HFF-Myc (cell line): ENCODE data around the gene CTBP2.
A peak's percentile ranks its signal among the peaks of the same experiment; 100 is the strongest.
"Not testable (repeated sequence)": the region's sequence is repeated elsewhere in the genome, so short reads cannot be mapped to it uniquely, and the experiment has no call there.

Experiments
- DNase-seq: peaks from one replicate; pipeline ENCODE4 v3.0.0-alpha.2; 2011; ENCODE audit warnings: low read depth; ENCODE audit errors: extremely low read depth
- H3K4me3 ChIP-seq: replicated peaks from 2 replicates; pipeline ENCODE4 v1.5.1; 2011; ENCODE audit warnings: low read depth, mild to moderate bottlenecking, control low read depth, low read length
- TF ChIP-seq, protein P1 (sequence below): IDR thresholded peaks from 2 replicates; pipeline ENCODE4 v1.5.1; 2012; ENCODE audit warnings: mild to moderate bottlenecking, low read depth, low read length, control low read depth; ENCODE audit errors: missing control alignments

Gene CTBP2

DNA sequence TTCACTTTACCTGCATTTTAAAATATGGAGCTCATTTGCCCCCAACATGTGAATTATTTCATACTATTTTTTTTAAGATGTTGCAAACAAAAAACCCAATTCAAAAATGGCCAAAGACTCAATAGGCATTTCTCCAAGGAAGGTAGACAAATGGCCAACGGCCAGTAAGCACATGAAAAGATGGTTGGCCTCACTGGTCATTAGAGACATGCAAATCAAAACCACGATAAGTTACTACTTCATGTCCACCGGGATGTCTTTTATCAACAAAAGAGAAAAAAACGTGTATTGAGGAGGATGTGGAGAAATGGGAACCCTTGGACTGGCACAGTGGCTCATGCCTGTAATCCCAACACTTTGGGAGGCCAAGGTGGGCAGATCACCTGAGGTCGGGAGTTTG, 3.4 kb upstream of the CTBP2 start:
- H3K4me3 ChIP-seq = no peak overlapping the region
- TF ChIP-seq, protein P1, sequence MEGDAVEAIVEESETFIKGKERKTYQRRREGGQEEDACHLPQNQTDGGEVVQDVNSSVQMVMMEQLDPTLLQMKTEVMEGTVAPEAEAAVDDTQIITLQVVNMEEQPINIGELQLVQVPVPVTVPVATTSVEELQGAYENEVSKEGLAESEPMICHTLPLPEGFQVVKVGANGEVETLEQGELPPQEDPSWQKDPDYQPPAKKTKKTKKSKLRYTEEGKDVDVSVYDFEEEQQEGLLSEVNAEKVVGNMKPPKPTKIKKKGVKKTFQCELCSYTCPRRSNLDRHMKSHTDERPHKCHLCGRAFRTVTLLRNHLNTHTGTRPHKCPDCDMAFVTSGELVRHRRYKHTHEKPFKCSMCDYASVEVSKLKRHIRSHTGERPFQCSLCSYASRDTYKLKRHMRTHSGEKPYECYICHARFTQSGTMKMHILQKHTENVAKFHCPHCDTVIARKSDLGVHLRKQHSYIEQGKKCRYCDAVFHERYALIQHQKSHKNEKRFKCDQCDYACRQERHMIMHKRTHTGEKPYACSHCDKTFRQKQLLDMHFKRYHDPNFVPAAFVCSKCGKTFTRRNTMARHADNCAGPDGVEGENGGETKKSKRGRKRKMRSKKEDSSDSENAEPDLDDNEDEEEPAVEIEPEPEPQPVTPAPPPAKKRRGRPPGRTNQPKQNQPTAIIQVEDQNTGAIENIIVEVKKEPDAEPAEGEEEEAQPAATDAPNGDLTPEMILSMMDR = no peak
- DNase-seq = no peak

DNA sequence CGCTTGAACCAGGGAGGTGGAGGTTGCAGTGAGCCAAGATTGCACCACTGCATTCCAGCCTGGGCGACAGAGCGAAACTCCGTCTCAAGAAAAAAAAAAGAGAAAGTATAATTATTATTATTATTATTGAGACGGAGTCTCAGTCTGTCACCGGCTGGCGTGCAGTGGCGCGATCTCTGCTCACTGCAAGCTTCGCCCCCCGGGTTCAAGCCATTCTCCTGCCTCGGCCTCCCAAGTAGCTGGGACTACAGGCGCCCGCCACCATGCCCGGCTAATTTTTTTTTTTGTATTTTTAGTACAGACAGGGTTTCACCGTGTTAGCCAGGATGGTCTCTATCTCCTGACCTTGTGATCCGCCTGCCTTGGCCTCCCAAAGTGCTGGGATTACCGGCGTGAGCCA, 2.9 kb upstream of the CTBP2 start:
- not testable (repeated sequence) for DNase-seq, H3K4me3 ChIP-seq

DNA sequence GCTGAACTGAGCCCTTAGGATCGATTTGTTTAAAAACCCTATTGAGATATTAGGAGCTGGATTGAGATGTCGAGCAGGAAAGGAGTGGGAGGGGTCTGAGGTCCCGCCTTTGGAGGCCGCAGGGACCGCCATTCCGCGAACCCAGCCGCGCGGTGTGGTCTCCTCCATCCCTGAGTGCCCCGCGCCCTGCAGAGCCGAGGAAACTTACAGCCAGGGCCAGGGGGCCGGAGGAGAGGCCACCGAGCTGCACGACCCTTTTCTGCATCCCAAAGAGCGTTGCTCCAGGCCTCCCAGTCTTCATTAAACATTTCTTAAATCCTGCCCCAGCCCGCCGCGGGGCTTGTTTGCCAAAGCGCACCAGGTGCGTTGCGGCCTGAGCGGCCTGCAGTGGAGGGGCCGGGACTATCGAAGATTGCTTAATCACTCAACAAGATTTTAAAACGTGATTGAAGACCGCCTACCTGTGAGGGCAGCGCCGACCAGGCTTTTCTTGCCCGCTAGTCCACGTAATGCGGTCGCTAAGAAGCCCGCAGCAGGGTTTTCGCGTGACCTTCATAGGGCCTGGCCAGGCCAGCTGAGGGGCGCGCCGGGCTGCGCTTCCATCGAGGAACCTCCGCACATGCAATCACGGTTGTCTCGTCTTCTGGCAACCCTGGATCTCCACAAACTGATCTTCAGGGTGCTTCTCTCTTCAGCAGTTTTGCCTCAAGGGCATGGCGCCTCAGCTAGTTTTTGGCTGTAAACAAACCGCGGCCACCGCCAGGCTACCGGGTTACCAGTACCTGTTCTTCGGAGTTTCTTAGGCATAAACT, 2.0 kb upstream of the CTBP2 start:
- H3K4me3 ChIP-seq = peak overlapping the region; percentile 73
- no peak for DNase-seq
- TF ChIP-seq, protein P1 = no peak

DNA sequence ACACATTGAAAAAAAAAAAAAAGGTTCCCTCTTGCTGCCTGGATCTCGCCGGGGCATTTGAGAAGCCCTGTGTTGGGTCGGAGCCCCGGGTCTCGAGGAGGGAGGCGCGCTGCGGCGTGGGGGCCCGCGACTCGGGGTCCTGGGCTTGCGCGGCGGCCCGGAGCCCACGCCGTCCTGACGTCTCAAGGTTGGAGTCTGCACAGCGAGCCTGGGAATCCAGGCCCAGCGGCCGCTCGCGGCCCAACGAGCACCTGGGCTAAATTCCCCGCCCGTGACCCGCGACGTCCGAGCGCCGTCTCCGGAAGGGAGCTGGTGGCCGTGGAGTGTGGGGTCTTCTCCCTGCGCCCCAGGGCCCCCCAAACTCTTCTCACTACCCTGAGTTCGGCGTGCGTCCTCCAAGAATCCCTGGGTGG, 1.4 kb upstream of the CTBP2 start:
- TF ChIP-seq, protein P1 = no peak
- H3K4me3 ChIP-seq = peak overlapping the region; percentile 73
- DNase-seq = no peak

DNA sequence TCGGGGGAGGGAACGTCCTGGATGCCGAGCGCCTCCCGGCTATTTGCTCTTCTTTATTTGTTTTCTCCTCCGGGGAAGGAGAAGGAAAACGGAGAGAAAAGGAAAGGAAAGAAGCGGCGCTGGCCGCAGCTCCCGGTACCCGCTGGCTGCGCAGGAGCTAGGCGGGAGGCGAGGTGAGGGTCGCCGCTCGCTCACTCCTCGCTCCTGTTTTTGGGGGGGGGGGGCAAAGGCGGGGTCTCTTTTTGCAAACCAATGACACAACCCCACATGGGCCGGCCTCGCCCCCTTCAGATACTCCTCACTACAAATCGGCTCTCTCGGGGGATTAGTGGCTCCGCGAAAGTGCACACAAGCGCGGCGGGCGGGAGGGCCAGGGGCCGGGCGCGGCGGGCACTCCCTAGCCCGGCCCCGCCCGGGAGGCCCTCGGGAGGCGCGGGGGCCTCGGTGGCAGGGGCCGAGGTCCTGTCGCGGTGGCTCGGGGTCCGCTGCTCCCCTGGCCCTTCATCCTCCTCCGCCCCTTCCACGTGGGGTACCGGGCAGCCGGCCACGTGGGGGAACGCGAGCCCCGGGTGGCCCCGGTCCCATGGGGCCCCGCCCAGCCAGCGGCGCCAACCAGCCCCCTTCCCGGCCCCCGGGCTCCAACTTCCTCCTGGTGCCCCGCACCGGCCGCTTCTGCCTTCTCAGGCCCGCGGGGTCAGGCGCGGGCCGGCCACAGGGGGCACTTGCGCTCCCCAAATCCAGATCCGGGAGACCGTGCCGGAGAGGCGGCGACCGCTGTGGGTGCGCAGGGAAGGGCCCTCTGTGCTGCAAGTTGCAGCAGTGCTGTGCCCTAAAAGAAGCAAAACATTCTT, 718 bp upstream of the CTBP2 start:
- H3K4me3 ChIP-seq = peak overlapping the region; percentile 73
- DNase-seq = peak; percentile 68
- TF ChIP-seq, protein P1 = peak; percentile 32

DNA sequence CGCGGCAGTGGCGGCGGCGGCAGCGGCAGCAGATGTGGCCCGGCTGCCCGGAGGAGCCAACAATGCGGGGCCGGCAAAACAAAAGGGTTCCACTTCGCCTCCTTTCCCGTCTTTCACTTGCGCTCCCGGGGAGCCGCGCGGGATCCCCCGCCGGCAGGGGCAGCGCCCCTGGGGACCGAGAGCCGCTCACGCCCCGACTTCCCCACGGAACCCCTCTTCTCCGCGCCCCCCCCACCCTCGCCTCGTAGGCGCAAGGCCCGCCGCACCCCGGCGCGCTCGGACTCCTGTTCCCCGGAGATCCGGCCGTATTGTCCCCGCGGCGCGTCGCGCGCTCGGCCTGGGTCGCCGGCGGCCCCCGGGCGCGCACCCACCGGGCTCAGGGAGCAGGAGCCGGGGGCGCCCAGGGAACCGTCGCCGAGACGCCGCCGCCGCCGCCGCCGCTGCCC, 854 bp downstream of the CTBP2 start:
- H3K4me3 ChIP-seq = peak overlapping the region; percentile 73
- TF ChIP-seq, protein P1 = no peak
- DNase-seq = no peak

DNA sequence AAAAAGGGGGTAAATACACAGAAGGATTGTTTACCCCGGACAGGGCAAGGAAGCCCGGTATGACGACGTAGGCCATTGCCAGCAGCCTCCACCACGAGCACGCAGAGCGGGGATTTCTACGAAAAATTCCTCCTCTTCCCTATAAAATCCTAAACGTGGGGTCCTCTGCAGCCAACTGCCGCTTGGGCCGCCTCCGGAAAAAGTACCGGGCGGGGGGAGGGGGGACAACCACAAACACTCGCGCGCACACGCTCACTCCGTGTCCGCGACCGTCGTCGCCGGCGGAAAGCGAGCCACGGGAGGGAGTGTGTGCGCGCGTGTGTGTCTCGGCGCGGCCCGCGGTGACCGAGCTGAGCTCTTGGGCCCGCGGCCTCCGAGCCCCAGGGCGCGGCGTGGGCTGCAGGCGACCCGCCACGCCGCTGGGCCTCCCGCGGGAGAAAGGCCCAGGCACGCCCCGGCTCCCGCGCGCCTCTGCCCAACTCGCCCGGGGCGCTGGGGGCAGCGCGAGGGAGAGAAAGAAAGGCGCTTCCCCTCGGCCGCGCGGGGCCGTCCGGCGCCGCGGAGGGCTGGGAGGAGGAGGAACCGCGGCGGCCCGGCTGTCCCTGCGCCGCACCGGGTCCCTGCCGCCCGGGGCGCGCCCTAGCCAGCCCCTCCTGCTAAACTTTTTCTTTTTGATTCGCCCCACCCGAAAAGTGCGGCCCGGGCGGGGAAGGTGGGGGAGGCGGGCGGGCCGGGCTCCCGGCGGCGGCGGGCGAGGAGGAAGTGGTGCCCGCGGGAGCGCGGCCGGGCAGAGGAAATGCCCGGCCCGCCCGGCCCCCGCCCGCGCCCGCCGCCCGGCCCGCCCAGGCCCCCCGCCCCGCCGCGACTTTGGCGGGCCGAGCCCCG, 1.5 kb downstream of the CTBP2 start:
- TF ChIP-seq, protein P1 = no peak
- no peak for DNase-seq
- peak overlapping the region; percentile 73 for H3K4me3 ChIP-seq
